ENCODE results near the gene LRBA. TPM values are rescaled to one million over a fixed set of nuclear protein-coding genes. Genes with fewer than 3 reads are reported as not detected.

Gene LRBA
- total RNA-seq, 3 donors from 2014 or later, result 26.9 to 138 (median 93.7) TPM

- H3K36me3 ChIP-seq, result no peaks in the 10 kb centered on the region
- intact Hi-C loops (cut with DNase I; ENCODE audit: low total_unique reads), result no loop called here
- H3K9me3 ChIP-seq, result no peaks in the 10 kb centered on the region
- H3K27ac ChIP-seq, result peak overlapping the region; percentile 29 to 70
- no peak for DNase-seq (ENCODE audit: low spot score in 2 of 2)
- no peak overlapping the region for H3K4me3 ChIP-seq
- H3K27me3 ChIP-seq, result no peaks in the 10 kb centered on the region
- no peak for TF ChIP-seq POLR2A (IDR thresholded peaks at IDR 0.05)
- no peak for TF ChIP-seq POLR2AphosphoS5 (IDR thresholded peaks at IDR 0.05)
- no peaks in the 10 kb centered on the region for H3K4me1 ChIP-seq
These were observed 734.1 kb downstream of the LRBA start for GRCh38 chr4:150280975-150281374.

GRCh38 chr4:150280081-150280895 lies 734.8 kb downstream of the LRBA start:
- intact Hi-C loops (cut with DNase I; ENCODE audit: low total_unique reads), result no loop called here
- Histone ChIP-seq H3K27me3 (no peaks in the 10 kb centered on the region), H3K4me3 (no peak overlapping the region), H3K4me1 (no peaks in the 10 kb centered on the region), H3K9me3 (no peaks in the 10 kb centered on the region), H3K36me3 (no peaks in the 10 kb centered on the region), H3K27ac (peak overlapping the region; percentile 29 to 70)
- peak in 1 of 2 donors; percentile 37 for DNase-seq (ENCODE audit: low spot score in 2 of 2)
- TF ChIP-seq, protein P1, sequence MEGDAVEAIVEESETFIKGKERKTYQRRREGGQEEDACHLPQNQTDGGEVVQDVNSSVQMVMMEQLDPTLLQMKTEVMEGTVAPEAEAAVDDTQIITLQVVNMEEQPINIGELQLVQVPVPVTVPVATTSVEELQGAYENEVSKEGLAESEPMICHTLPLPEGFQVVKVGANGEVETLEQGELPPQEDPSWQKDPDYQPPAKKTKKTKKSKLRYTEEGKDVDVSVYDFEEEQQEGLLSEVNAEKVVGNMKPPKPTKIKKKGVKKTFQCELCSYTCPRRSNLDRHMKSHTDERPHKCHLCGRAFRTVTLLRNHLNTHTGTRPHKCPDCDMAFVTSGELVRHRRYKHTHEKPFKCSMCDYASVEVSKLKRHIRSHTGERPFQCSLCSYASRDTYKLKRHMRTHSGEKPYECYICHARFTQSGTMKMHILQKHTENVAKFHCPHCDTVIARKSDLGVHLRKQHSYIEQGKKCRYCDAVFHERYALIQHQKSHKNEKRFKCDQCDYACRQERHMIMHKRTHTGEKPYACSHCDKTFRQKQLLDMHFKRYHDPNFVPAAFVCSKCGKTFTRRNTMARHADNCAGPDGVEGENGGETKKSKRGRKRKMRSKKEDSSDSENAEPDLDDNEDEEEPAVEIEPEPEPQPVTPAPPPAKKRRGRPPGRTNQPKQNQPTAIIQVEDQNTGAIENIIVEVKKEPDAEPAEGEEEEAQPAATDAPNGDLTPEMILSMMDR (IDR thresholded peaks at IDR 0.05), result no peak
- TF ChIP-seq POLR2A (IDR thresholded peaks at IDR 0.05) (no peak), POLR2AphosphoS5 (IDR thresholded peaks at IDR 0.05) (no peak)

DNA sequence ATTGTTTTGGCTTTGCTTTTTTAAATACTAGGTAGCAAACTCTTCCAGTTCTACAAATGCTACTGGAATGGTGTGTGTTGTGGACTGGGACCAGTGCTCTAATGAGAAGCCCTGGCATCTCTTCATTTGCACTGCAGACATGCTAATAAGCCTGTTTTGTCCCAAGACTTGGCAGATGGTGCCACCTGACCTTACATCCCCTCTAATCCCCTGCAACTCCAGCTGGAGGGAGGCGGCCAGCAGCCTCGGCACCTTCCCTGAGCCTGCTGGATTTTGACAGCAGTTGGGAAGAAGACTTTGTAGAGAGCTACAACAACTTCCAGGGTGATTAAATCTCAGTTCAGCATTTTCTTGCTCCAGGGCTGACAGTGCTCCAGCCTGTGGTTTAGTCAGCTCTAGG lies 736.9 kb downstream of the LRBA start:
- TF ChIP-seq POLR2AphosphoS5 (IDR thresholded peaks at IDR 0.05) (no peak), POLR2A (IDR thresholded peaks at IDR 0.05) (no peak)
- TF ChIP-seq, protein P1 (IDR thresholded peaks at IDR 0.05), result no peak
- H3K27ac ChIP-seq, result no peak overlapping the region
- H3K9me3 ChIP-seq, result no peaks in the 10 kb centered on the region
- H3K4me3 ChIP-seq, result no peak overlapping the region
- intact Hi-C loops (cut with DNase I; ENCODE audit: low total_unique reads), result no loop called here
- no peaks in the 10 kb centered on the region for H3K36me3 ChIP-seq
- no peaks in the 10 kb centered on the region for H3K4me1 ChIP-seq
- no peak for DNase-seq (ENCODE audit: low spot score in 2 of 2)
- no peaks in the 10 kb centered on the region for H3K27me3 ChIP-seq

DNA sequence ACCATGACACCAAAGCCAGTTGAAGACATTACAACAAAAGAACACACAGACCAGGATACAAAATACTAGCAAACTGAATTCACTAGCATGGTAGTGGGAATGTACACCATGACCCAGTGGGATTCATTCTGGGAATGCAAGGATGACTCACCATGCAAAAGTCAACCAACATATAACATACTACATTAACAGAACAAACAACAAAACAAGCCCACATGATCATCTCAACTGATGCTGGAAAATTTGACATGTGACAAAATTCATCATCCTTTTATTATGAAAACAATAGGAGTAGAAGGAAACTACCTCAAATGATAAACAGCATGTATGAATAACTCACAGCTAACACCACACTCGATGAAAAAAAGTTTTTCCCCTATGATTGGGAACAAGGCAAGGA lies 746.6 kb downstream of the LRBA start:
- TF ChIP-seq POLR2A (IDR thresholded peaks at IDR 0.05) (no peak), POLR2AphosphoS5 (IDR thresholded peaks at IDR 0.05) (no peak)
- TF ChIP-seq, protein P1 (IDR thresholded peaks at IDR 0.05), result no peak
- Histone ChIP-seq H3K4me3 (no peak overlapping the region), H3K27me3 (no peaks in the 10 kb centered on the region), H3K4me1 (no peaks in the 10 kb centered on the region), H3K9me3 (no peaks in the 10 kb centered on the region), H3K36me3 (no peaks in the 10 kb centered on the region), H3K27ac (no peak overlapping the region)
- intact Hi-C loops (cut with DNase I; ENCODE audit: low total_unique reads), result no loop called here
- DNase-seq (ENCODE audit: low spot score in 2 of 2), result no peak

DNA sequence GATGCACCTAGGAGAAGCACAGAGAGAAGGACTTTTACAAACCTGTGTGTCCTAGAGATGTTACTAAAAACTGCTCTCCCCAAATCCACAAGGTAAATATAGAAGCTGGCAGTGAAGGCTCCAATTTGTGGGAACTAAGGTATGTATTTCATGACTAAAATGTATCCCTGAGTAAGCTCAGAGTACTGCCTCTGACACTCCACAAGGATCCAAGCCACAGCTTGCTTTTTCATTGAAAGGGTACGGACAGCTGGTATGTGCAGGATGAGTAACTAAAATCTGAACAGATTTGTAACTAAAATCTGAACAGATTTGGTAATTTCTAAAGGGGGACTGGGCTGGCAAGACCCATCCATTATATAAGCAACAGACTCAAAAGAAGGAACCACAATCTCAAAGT lies 749.3 kb downstream of the LRBA start:
- TF ChIP-seq POLR2A (IDR thresholded peaks at IDR 0.05) (no peak), POLR2AphosphoS5 (IDR thresholded peaks at IDR 0.05) (no peak)
- TF ChIP-seq, protein P1 (IDR thresholded peaks at IDR 0.05), result no peak
- no peak overlapping the region for H3K27ac ChIP-seq
- H3K4me3 ChIP-seq, result no peak overlapping the region
- no peaks in the 10 kb centered on the region for H3K9me3 ChIP-seq
- DNase-seq (ENCODE audit: low spot score in 2 of 2), result no peak
- no peaks in the 10 kb centered on the region for H3K36me3 ChIP-seq
- H3K27me3 ChIP-seq, result no peaks in the 10 kb centered on the region
- H3K4me1 ChIP-seq, result no peaks in the 10 kb centered on the region
- intact Hi-C loops (cut with DNase I; ENCODE audit: low total_unique reads), result no loop called here

Measured in breast epithelium (tissue), 4 donors.